H1 (cell line): Measurements from ENCODE around the gene LCE5A. TPM values are rescaled to one million over a fixed set of nuclear protein-coding genes. Genes with fewer than 3 reads are reported as not detected.

Experiments
- CTCF ChIA-PET: fragments of 300-600 bp; sonication (Branson Sonifier 250); formaldehyde crosslinking; loops from one replicate; lab custom pipeline; 2021; ENCODE audit not compliant: partially characterized antibody; lab: Charles Lee
- POLR2A ChIA-PET: fragments of 300-600 bp; sonication (Branson Sonifier 250); formaldehyde crosslinking; loops from one replicate; lab custom pipeline; 2021; ENCODE audit warnings: inconsistent platforms; ENCODE audit not compliant: partially characterized antibody; lab: Charles Lee
- DNase-seq, 2 experiments: peaks; one replicate each; pipeline versions ENCODE4 v3.0.0 to v3.0.0-alpha.2; 2010 to 2022; ENCODE audit warnings: low spot score in 2 of 2, low read depth in 1 of 2, mixed read lengths in 1 of 2
- FAIRE-seq: peaks from 2 replicates; lab custom pipeline; 2011; peaks lifted over from hg19 to GRCh38; lab: Jason Lieb, UNC
- H2AFZ ChIP-seq: 2 replicates; pipeline ENCODE4 v1.8.1; 2012; ENCODE audit warnings: low read length, inconsistent platforms
- H2AK5ac ChIP-seq: 2 replicates; pipeline ENCODE4 v1.6.1; 2013; ENCODE audit warnings: low read depth, low read length
- H2BK120ac ChIP-seq: replicated peaks from 2 replicates; pipeline ENCODE3; 2013; ENCODE audit warnings: low read depth, low read length, inconsistent platforms
- H2BK12ac ChIP-seq: 2 replicates; pipeline ENCODE4 v1.6.1; 2013; ENCODE audit warnings: low read depth, low read length
- H2BK15ac ChIP-seq: 2 replicates; pipeline ENCODE4 v1.6.1; 2013; ENCODE audit warnings: low read length
- H2BK20ac ChIP-seq: 2 replicates; pipeline ENCODE4 v1.6.1; 2013; ENCODE audit warnings: low read length
- H2BK5ac ChIP-seq: 2 replicates; pipeline ENCODE4 v1.6.1; 2013; ENCODE audit warnings: low read depth, low read length
- H3K14ac ChIP-seq: 2 replicates; pipeline ENCODE4 v1.6.1; 2013; ENCODE audit warnings: inconsistent platforms; ENCODE audit not compliant: insufficient read length
- H3K18ac ChIP-seq: 2 replicates; pipeline ENCODE4 v1.6.1; 2013; ENCODE audit warnings: low read length; ENCODE audit errors: extremely low read depth
- H3K23ac ChIP-seq: 2 replicates; pipeline ENCODE4 v1.6.1; 2013; ENCODE audit warnings: inconsistent platforms; ENCODE audit not compliant: insufficient read length
- H3K23me2 ChIP-seq: 2 replicates; pipeline ENCODE4 v1.6.1; 2013; ENCODE audit warnings: low read depth, low read length
- H3K27ac ChIP-seq: 2 replicates; pipeline ENCODE4 v1.6.1; 2011; ENCODE audit warnings: low read depth, low read length, inconsistent platforms
- H3K27me3 ChIP-seq, 4 experiments: replicated peaks in 1 of 4; 1 replicate in 1 of 4; 2 replicates in 3 of 4; pipeline versions ENCODE4 v1.6.1 to v1.8.1; 2011 to 2013; ENCODE audit warnings: low read length in 3 of 4, mild to moderate bottlenecking in 3 of 4, inconsistent platforms in 2 of 4, mixed read lengths in 2 of 4, moderate library complexity in 1 of 4; ENCODE audit not compliant: control insufficient read depth in 3 of 4, insufficient read depth in 3 of 4; ENCODE audit errors: extremely low read depth in 1 of 4
- H3K36me3 ChIP-seq, 4 experiments: 2 replicates each; pipeline versions ENCODE4 v1.6.1 to v1.8.1; 2011 to 2013; ENCODE audit warnings: mild to moderate bottlenecking in 4 of 4, low read length in 3 of 4, moderate library complexity in 2 of 4, control low read depth in 1 of 4, inconsistent platforms in 1 of 4; ENCODE audit not compliant: insufficient read depth in 4 of 4, control insufficient read depth in 2 of 4
- H3K4ac ChIP-seq: replicated peaks from 2 replicates; pipeline ENCODE3; 2013; ENCODE audit warnings: low read length, low read depth, mixed read lengths, inconsistent platforms; ENCODE audit not compliant: insufficient read length
- H3K4me1 ChIP-seq, 4 experiments: replicated peaks in 1 of 4; 1 replicate in 1 of 4; 2 replicates in 3 of 4; pipeline versions ENCODE4 v1.6.1 to v1.8.1; 2011 to 2013; ENCODE audit warnings: low read length in 3 of 4, inconsistent platforms in 2 of 4, mixed read lengths in 1 of 4; ENCODE audit not compliant: insufficient read depth in 4 of 4, control insufficient read depth in 3 of 4
- H3K4me2 ChIP-seq, 2 experiments: 2 replicates each; pipeline versions ENCODE4 v1.6.1 to v1.8.1; 2011 to 2013; ENCODE audit warnings: low read depth in 2 of 2, low read length in 2 of 2, control low read depth in 1 of 2, inconsistent platforms in 1 of 2, mild to moderate bottlenecking in 1 of 2; ENCODE audit not compliant: insufficient read depth in 1 of 2
- H3K4me3 ChIP-seq, 4 experiments: fragments of 200-600, 300-600 bp in 1 of 4; sonication (generic), shearing (Covaris generic), sonication (Bioruptor Twin) in 1 of 4; 2 replicates each; pipeline versions ENCODE4 v1.5.1 to v1.8.1; 2011 to 2016; ENCODE audit warnings: low read length in 4 of 4, low read depth in 3 of 4, control low read depth in 2 of 4, inconsistent platforms in 2 of 4, mild to moderate bottlenecking in 2 of 4, mixed read lengths in 1 of 4, moderate library complexity in 1 of 4; ENCODE audit not compliant: insufficient read depth in 2 of 4; ENCODE audit errors: extremely low read depth in 1 of 4
- H3K56ac ChIP-seq: replicated peaks from 2 replicates; pipeline ENCODE3; 2013; ENCODE audit warnings: low read depth, mild to moderate bottlenecking, mixed read lengths, low read length, inconsistent platforms; ENCODE audit not compliant: insufficient read length
- H3K79me1 ChIP-seq: 2 replicates; pipeline ENCODE4 v1.6.1; 2013; ENCODE audit warnings: low read depth, low read length, control low read depth
- H3K79me2 ChIP-seq, 2 experiments: 2 replicates each; pipeline versions ENCODE4 v1.6.1 to v1.8.1; 2012 to 2013; ENCODE audit warnings: low read length in 2 of 2, mild to moderate bottlenecking in 2 of 2, inconsistent platforms in 1 of 2; ENCODE audit not compliant: insufficient read depth in 2 of 2, control insufficient read depth in 1 of 2
- H3K9ac ChIP-seq, 4 experiments: replicated peaks in 1 of 4; 1 replicate in 1 of 4; 2 replicates in 3 of 4; pipeline versions ENCODE4 v1.6.1 to v1.8.1; 2011 to 2013; ENCODE audit warnings: low read depth in 3 of 4, low read length in 3 of 4, control low read depth in 2 of 4, mild to moderate bottlenecking in 2 of 4, moderate library complexity in 2 of 4, inconsistent platforms in 1 of 4; ENCODE audit errors: extremely low read depth in 1 of 4
- H3K9me3 ChIP-seq, 2 experiments: 2 replicates each; pipeline versions ENCODE4 v1.6.1 to v1.8.1; 2012 to 2013; ENCODE audit warnings: mild to moderate bottlenecking in 2 of 2, moderate library complexity in 2 of 2, control low read depth in 1 of 2, inconsistent platforms in 1 of 2, low read depth in 1 of 2, low read length in 1 of 2, mixed read lengths in 1 of 2; ENCODE audit not compliant: insufficient read depth in 2 of 2
- H4K20me1 ChIP-seq, 2 experiments: replicated peaks in 1 of 2; 2 replicates each; pipeline versions ENCODE3 to v1.8.1; 2011 to 2013; ENCODE audit warnings: inconsistent platforms in 2 of 2, low read length in 2 of 2, mild to moderate bottlenecking in 1 of 2; ENCODE audit not compliant: insufficient read depth in 2 of 2, control insufficient read depth in 1 of 2
- H4K5ac ChIP-seq: 2 replicates; pipeline ENCODE4 v1.6.1; 2013; ENCODE audit warnings: low read length, low read depth, mixed read lengths, inconsistent platforms; ENCODE audit not compliant: insufficient read length
- H4K8ac ChIP-seq: 2 replicates; pipeline ENCODE4 v1.8.0; 2013; ENCODE audit warnings: mild to moderate bottlenecking, moderate library complexity, low read length, inconsistent platforms; ENCODE audit not compliant: insufficient read depth; ENCODE audit errors: extremely low read depth
- H4K91ac ChIP-seq: replicated peaks from 2 replicates; pipeline ENCODE3; 2013; ENCODE audit warnings: low read length, mixed read lengths, inconsistent platforms; ENCODE audit not compliant: insufficient read length
- GABPA ChIP-seq: IDR thresholded peaks from 2 replicates; pipeline ENCODE4 v1.6.1; 2011; ENCODE audit warnings: mild to moderate bottlenecking, low read length, moderate library complexity, borderline replicate concordance; ENCODE audit not compliant: insufficient read depth
- HDAC6 ChIP-seq: IDR thresholded peaks from one replicate; pipeline ENCODE4 v1.7.1; 2012; ENCODE audit warnings: low read depth, mild to moderate bottlenecking, inconsistent platforms, low read length, moderate library complexity
- TAF7 ChIP-seq: optimal IDR thresholded peaks from 2 replicates; pipeline ENCODE3; 2011; ENCODE audit warnings: low read depth, mild to moderate bottlenecking, inconsistent platforms, low read length, moderate library complexity, borderline replicate concordance
- WGBS, 2 experiments: shearing (Covaris generic) in 1 of 2; methylation state at CpG; one replicate each; pipeline versions ENCODE4 v1.1.6 to v1.1.7; 2013 to 2015; ENCODE audit warnings: low lambda C conversion rate in 2 of 2, mixed read lengths in 2 of 2, inconsistent platforms in 1 of 2, low coverage in 1 of 2, missing lambda C conversion rate in 1 of 2; ENCODE audit not compliant: insufficient replicate concordance in 2 of 2, insufficient coverage in 1 of 2, insufficient read length in 1 of 2; ENCODE audit errors: extremely low coverage in 1 of 2, missing lambda C conversion rate in 1 of 2; 5-methylcytosine and 5-hydroxymethylcytosine counted together
- polyA plus RNA-seq, 7 experiments: library from polyadenylated mRNA; depleted of rRNA in 3 of 7; stranded (reverse) in 5 of 7; unstranded in 2 of 7; fragments of >200 nt in 5 of 7; fragments of 200-250 nt in 2 of 7; gene quantifications; 1 replicate in 5 of 7; 2 replicates in 1 of 7; 4 replicates in 1 of 7; pipeline versions ENCODE4 v1.2.1 to v1.2.3, GENCODE V29; 2011 to 2013; ENCODE audit warnings: missing spikeins in 2 of 7, mixed read lengths in 2 of 7
- total RNA-seq: library from RNA; stranded (reverse); fragmentation: NEBNext Ultra II Directional; extraction: Animal tissue kit (Norgen Biotek cat#: 25700); gene quantifications from 2 replicates; pipeline ENCODE4 v1.2.1, GENCODE V29; 2021

Gene LCE5A
- total and polyA plus RNA-seq, 2 of the 8 experiments (the other 6 are each of a cell fraction or from before 2014, with no cell fraction given) = not detected

GRCh38 chr1:152519851-152520250, 9.2 kb downstream of the LCE5A start:
- TF ChIP-seq GABPA (no peak), TAF7 (no peak), HDAC6 (no peak)
- H3K18ac ChIP-seq = no peak overlapping the region
- H4K20me1 ChIP-seq = no peaks in the 10 kb centered on the region
- H3K4ac ChIP-seq = no peak overlapping the region
- no peaks in the 10 kb centered on the region for H3K79me2 ChIP-seq
- H4K5ac ChIP-seq = no peak overlapping the region
- 58% methylated on average over 1 of the region's 1 CpG; no CpG with 5 or more reads in 1 of the 2 experiments for WGBS, 2 experiments
- no peak overlapping the region for H3K23ac ChIP-seq
- FAIRE-seq (no peak), DNase-seq (no peak)
- no peaks in the 10 kb centered on the region for H3K4me1 ChIP-seq
- H4K8ac ChIP-seq = no peak overlapping the region
- H2AFZ ChIP-seq = no peak overlapping the region
- no peak overlapping the region for H2BK120ac ChIP-seq
- no peaks in the 10 kb centered on the region for H3K36me3 ChIP-seq
- no peak overlapping the region for H3K27ac ChIP-seq
- H3K56ac ChIP-seq = no peak overlapping the region
- H2AK5ac ChIP-seq = no peak overlapping the region
- H2BK5ac ChIP-seq = no peak overlapping the region
- CTCF ChIA-PET = no interaction called here
- H2BK20ac ChIP-seq = no peak overlapping the region
- H3K14ac ChIP-seq = no peak overlapping the region
- H3K4me2 ChIP-seq = no peak overlapping the region
- no peak overlapping the region for H2BK12ac ChIP-seq
- no peaks in the 10 kb centered on the region for H3K79me1 ChIP-seq
- no peaks in the 10 kb centered on the region for H3K27me3 ChIP-seq
- H4K91ac ChIP-seq = no peak overlapping the region
- H2BK15ac ChIP-seq = no peak overlapping the region
- POLR2A ChIA-PET = no interaction called here
- no peak overlapping the region for H3K9ac ChIP-seq
- H3K4me3 ChIP-seq = no peak overlapping the region
- no peaks in the 10 kb centered on the region for H3K23me2 ChIP-seq
- peaks cover 75 to 78% of the 10 kb centered on the region in 2 experiments for H3K9me3 ChIP-seq
